Lung (tissue), 16 donors: ENCODE measurements around the gene CRYGB. TPM values are rescaled to one million over a fixed set of nuclear protein-coding genes. Genes with fewer than 3 reads are reported as not detected.

ENCODE experiments used
- ATAC-seq: fragments of 200-7000 bp; cut with Tn5 transposase; one replicate; pipeline ENCODE4 v1.9.1; 2020; ENCODE audit warnings: moderate number of reproducible peaks; ENCODE audit not compliant: insufficient read depth, low FRiP score
- DNase-seq, 3 donors: peaks; one replicate each; pipeline ENCODE4 v3.0.0-alpha.2; 2013 to 2017
- H3K27ac ChIP-seq, 2 donors: one replicate each; pipeline ENCODE4 v1.5.1; 2013; ENCODE audit warnings: mild to moderate bottlenecking in 2 of 2, moderate library complexity in 2 of 2, control low read depth in 1 of 2, inconsistent platforms in 1 of 2, low read depth in 1 of 2, low read length in 1 of 2
- H3K27me3 ChIP-seq, 3 donors: one replicate each; pipeline ENCODE4 v1.5.1; 2013; ENCODE audit warnings: low read length in 2 of 3; ENCODE audit not compliant: control insufficient read depth in 3 of 3, insufficient read depth in 3 of 3
- H3K36me3 ChIP-seq, 4 donors: one replicate each; pipeline ENCODE4 v1.5.1; 2013; ENCODE audit warnings: low read length in 4 of 4, mild to moderate bottlenecking in 1 of 4, moderate library complexity in 1 of 4; ENCODE audit not compliant: control insufficient read depth in 4 of 4, insufficient read depth in 4 of 4
- H3K4me1 ChIP-seq, 5 donors: one replicate each; pipeline ENCODE4 v1.5.1; 2013; ENCODE audit warnings: low read length in 5 of 5, mild to moderate bottlenecking in 2 of 5, moderate library complexity in 1 of 5; ENCODE audit not compliant: control insufficient read depth in 5 of 5, insufficient read depth in 5 of 5
- H3K4me3 ChIP-seq: one replicate; pipeline ENCODE4 v1.5.1; 2013; ENCODE audit warnings: mild to moderate bottlenecking, control low read depth, moderate library complexity
- H3K9ac ChIP-seq, 2 donors: one replicate each; pipeline ENCODE4 v1.5.1; 2013; ENCODE audit warnings: low read length in 2 of 2, control low read depth in 1 of 2; ENCODE audit not compliant: insufficient read depth in 1 of 2
- H3K9me3 ChIP-seq, 4 donors: one replicate each; pipeline ENCODE4 v1.5.1; 2013; ENCODE audit warnings: low read length in 3 of 4, mild to moderate bottlenecking in 1 of 4, moderate library complexity in 1 of 4; ENCODE audit not compliant: control insufficient read depth in 4 of 4, insufficient read depth in 3 of 4
- WGBS, 2 donors: extraction: QIAGEN DNeasy Blood & Tissue Kit; methylation state at CpG; one replicate each; pipeline ENCODE4 v1.1.7; 2013; 5-methylcytosine and 5-hydroxymethylcytosine counted together
- long read RNA-seq, 5 donors: transcript quantifications; one replicate each; lab custom pipeline, GENCODE V29; 2026
- polyA plus RNA-seq, 2 donors: library from polyadenylated mRNA; stranded (reverse); fragments of 200-250 nt; gene quantifications; one replicate each; pipeline ENCODE4 v1.2.1, GENCODE V29; 2013
- total RNA-seq, 2 donors: library from RNA; depleted of rRNA in 1 of 2; stranded (reverse); fragments of >200 nt in 1 of 2; gene quantifications; one replicate each; pipeline ENCODE4 v1.2.1, GENCODE V29; 2014 to 2021
- TF ChIP-seq, protein P1 (sequence below): IDR thresholded peaks from 2 replicates; pipeline ENCODE4 v1.5.1; 2012; ENCODE audit warnings: mild to moderate bottlenecking; ENCODE audit errors: control extremely low read depth, extremely low read depth
- donor health status: control.
- donor health status: control.
- donor health status: Bipolar disorder and iron deficiency.
- donor health status: healthy.
- donor health status: DM: yes; HTN: yes; CAD: no.

The CRYGB gene, protein sequence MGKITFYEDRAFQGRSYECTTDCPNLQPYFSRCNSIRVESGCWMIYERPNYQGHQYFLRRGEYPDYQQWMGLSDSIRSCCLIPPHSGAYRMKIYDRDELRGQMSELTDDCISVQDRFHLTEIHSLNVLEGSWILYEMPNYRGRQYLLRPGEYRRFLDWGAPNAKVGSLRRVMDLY
- total RNA-seq (not detected), polyA plus RNA-seq (not detected)
- long read RNA-seq, donor 1, result 0 reads
- long read RNA-seq, donor 2, result 0 reads
- long read RNA-seq, donor 3, result 0 reads
- long read RNA-seq, donor 4, result 0 reads
- long read RNA-seq, donor 5, result 0 reads

DNA sequence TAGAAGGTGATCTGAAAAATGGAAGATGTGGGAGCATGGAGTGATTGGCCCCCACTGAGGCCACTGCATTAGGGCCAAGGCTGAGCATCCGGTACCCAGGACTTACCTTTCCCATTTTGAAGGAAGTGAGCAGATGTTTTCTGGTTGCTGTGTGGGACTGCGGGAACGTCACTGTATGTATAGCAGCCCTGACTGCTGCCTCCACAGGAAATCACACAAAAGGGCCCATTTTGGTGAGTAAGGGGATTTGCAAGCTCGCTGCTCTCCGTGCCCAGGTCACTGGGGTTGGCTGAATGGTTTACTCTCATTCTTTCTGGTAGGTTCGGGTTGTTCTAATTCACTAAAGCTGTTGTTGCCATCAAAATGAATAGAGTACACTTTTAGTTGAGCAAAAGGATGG, at the start of gene CRYGB:
CRYGB (minus strand) TSS at position 153 of the 400 bp plus-strand sequence; CDS start at position 115, 38 bp downstream.
- H3K27me3 ChIP-seq, result no peaks in the 10 kb centered on the region
- no peaks in the 10 kb centered on the region for H3K4me1 ChIP-seq
- no peak within 1 kb of the TSS for H3K27ac ChIP-seq
- DNase-seq, result no peak
- no peak within 1 kb of the TSS for H3K4me3 ChIP-seq
- no peak for ATAC-seq
- H3K9me3 ChIP-seq, result peaks cover 0 to 3% (median 0%) of the 10 kb centered on the region in 4 donors
- H3K9ac ChIP-seq, result no peak within 1 kb of the TSS
- WGBS, 2 donors, result 64 to 88% methylated on average over 6 of the region's 6 CpGs
- no peaks in the 10 kb centered on the region for H3K36me3 ChIP-seq
- TF ChIP-seq, protein P1, sequence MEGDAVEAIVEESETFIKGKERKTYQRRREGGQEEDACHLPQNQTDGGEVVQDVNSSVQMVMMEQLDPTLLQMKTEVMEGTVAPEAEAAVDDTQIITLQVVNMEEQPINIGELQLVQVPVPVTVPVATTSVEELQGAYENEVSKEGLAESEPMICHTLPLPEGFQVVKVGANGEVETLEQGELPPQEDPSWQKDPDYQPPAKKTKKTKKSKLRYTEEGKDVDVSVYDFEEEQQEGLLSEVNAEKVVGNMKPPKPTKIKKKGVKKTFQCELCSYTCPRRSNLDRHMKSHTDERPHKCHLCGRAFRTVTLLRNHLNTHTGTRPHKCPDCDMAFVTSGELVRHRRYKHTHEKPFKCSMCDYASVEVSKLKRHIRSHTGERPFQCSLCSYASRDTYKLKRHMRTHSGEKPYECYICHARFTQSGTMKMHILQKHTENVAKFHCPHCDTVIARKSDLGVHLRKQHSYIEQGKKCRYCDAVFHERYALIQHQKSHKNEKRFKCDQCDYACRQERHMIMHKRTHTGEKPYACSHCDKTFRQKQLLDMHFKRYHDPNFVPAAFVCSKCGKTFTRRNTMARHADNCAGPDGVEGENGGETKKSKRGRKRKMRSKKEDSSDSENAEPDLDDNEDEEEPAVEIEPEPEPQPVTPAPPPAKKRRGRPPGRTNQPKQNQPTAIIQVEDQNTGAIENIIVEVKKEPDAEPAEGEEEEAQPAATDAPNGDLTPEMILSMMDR, result no peak

DNA sequence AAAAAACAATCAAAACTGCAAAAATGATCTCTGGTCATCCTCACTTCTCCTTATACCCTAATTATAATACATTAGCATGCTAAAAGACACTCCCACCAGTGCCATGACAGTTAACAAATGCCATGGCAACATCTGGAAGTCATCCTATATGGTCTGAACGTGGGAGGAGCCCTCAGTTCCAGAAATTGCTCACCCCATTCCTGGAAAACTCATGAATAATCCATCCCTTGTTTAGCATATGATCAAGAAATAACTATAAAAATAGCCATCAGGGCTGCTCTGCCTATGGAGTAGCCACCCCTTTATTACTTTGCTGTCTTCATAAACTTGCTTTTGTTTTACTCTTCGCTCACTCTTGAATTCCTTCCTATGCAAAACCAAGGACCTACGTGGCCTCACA, 49.6 kb upstream of the CRYGB start:
- Histone ChIP-seq H3K4me1 (no peaks in the 10 kb centered on the region), H3K9ac (no peak overlapping the region), H3K27ac (no peak overlapping the region), H3K4me3 (no peak overlapping the region), H3K36me3 (no peaks in the 10 kb centered on the region), H3K9me3 (no peaks in the 10 kb centered on the region), H3K27me3 (no peaks in the 10 kb centered on the region)
- ATAC-seq (no peak), DNase-seq (no peak)
- WGBS, 2 donors, result 87 to 91% methylated on average over 3 of the region's 3 CpGs
- TF ChIP-seq, protein P1, result no peak

DNA sequence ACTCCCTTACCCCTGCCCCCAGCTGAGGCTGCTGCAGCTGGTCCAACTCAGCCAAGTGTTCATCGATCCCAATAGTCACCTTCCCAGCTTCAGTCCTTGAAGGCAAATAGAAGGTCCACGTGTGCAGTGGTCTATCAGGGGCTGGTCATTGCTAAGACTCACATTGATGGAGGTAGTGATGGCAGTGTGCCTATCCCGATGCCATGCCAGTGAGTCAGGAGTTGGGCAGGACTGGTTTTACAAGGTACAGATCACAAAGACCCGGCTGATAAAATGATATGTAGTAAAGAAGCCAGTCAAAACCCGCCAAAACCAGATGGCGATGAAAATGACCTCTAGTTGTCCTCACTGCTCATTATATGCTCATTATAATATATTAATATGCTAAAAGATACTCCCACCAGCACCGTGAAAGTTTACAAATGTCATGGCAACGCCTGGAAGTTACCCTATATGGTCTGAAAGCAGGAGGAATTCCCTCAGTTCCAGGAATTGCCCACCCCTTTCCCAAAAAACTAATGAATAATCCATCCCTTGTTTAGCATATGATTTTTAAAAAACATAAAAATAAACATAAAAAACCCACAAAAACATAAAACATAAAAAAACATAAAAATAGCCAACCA, 46.8 kb upstream of the CRYGB start:
- no peaks in the 10 kb centered on the region for H3K36me3 ChIP-seq
- no peaks in the 10 kb centered on the region for H3K27me3 ChIP-seq
- H3K9me3 ChIP-seq, result no peaks in the 10 kb centered on the region
- WGBS, 2 donors, result 90 to 94% methylated on average over 8 of the region's 8 CpGs
- H3K9ac ChIP-seq, result no peak overlapping the region
- no peak overlapping the region for H3K27ac ChIP-seq
- ATAC-seq, result no peak
- TF ChIP-seq, protein P1, result no peak
- DNase-seq, result no peak
- no peak overlapping the region for H3K4me3 ChIP-seq
- H3K4me1 ChIP-seq, result no peaks in the 10 kb centered on the region
